WERI-Rb-1 (cell line): Measurements from ENCODE around the gene KSR1.
"Not testable (repeated sequence)": the region's sequence is repeated elsewhere in the genome, so short reads cannot be mapped to it uniquely, and the experiment has no call there.

Experiments
- DNase-seq: peaks from one replicate; pipeline ENCODE4 v3.0.0-alpha.2; 2020
- H3K27ac ChIP-seq: fragments of 250-450 bp; sonication (Bioruptor Pico); 2 replicates; pipeline ENCODE4 v1.5.1; 2020; ENCODE audit warnings: mild to moderate bottlenecking, moderate library complexity
- H3K27me3 ChIP-seq: fragments of 250-450 bp; sonication (Bioruptor Pico); 2 replicates; pipeline ENCODE4 v1.5.1; 2021; ENCODE audit warnings: mild to moderate bottlenecking, low read depth, moderate library complexity; ENCODE audit not compliant: insufficient read depth, severe bottlenecking
- H3K36me3 ChIP-seq: fragments of 250-450 bp; sonication (Bioruptor Pico); 2 replicates; pipeline ENCODE4 v1.5.1; 2020; ENCODE audit warnings: mild to moderate bottlenecking, moderate library complexity
- H3K4me3 ChIP-seq: 2 replicates; pipeline ENCODE4 v1.5.1; 2011; ENCODE audit warnings: low read depth, mild to moderate bottlenecking, control low read depth, low read length
- H3K9me3 ChIP-seq: fragments of 250-450 bp; sonication (Bioruptor Pico); 2 replicates; pipeline ENCODE4 v1.5.1; 2021; ENCODE audit warnings: mild to moderate bottlenecking, moderate library complexity; ENCODE audit not compliant: severe bottlenecking
- TF ChIP-seq, protein P1 (sequence below): IDR thresholded peaks from 2 replicates; pipeline ENCODE4 v1.5.1; 2011; ENCODE audit warnings: low read depth, mild to moderate bottlenecking, control low read depth, inconsistent platforms, low read length

KSR1 gene

GRCh38 chr17:27419156-27419555 is 37.1 kb upstream of the KSR1 start:
- no peak overlapping the region for H3K27ac ChIP-seq
- TF ChIP-seq, protein P1, sequence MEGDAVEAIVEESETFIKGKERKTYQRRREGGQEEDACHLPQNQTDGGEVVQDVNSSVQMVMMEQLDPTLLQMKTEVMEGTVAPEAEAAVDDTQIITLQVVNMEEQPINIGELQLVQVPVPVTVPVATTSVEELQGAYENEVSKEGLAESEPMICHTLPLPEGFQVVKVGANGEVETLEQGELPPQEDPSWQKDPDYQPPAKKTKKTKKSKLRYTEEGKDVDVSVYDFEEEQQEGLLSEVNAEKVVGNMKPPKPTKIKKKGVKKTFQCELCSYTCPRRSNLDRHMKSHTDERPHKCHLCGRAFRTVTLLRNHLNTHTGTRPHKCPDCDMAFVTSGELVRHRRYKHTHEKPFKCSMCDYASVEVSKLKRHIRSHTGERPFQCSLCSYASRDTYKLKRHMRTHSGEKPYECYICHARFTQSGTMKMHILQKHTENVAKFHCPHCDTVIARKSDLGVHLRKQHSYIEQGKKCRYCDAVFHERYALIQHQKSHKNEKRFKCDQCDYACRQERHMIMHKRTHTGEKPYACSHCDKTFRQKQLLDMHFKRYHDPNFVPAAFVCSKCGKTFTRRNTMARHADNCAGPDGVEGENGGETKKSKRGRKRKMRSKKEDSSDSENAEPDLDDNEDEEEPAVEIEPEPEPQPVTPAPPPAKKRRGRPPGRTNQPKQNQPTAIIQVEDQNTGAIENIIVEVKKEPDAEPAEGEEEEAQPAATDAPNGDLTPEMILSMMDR, result no peak
- H3K4me3 ChIP-seq, result no peak overlapping the region
- no peaks in the 10 kb centered on the region for H3K9me3 ChIP-seq
- no peak for DNase-seq
- H3K27me3 ChIP-seq, result no peaks in the 10 kb centered on the region
- no peaks in the 10 kb centered on the region for H3K36me3 ChIP-seq

DNA sequence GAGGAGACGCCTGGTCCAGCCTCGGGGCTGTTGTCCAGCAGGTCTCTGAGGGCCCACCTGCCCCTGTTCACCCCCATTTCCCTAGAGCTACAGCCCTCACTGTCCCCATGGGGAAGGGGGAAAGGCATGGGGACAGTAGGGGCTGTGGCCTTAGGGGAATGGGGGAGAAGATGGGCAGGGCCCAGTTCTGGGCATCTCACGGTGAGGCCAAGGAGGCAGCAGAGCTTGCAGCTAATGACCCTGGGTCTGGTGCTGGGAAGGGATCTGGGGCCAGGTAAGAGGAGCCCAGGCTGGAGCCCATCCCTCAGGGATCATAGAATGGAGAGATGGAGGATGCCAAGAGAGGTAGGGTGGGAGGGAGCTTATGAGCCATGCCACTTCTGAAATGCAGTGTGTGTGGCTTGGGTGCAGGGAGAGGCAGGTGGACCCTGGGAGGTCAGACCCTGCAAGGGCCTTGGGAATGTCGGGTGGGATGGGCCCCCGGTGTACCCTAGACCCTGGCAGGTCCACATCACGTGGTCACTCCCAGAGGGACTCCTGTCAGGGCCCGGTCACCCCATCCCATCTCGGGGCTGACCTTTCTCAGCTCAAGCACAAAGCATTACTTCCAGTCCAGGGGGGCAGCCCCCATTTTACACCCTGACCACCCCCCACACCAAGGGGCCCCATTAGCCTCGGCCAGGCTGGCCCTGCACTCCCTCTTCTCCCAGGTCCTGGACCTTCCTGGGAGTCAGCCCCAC is 35.9 kb upstream of the KSR1 start:
- TF ChIP-seq, protein P1, result no peak
- Histone ChIP-seq H3K9me3 (no peaks in the 10 kb centered on the region), H3K27me3 (no peaks in the 10 kb centered on the region), H3K27ac (no peak overlapping the region), H3K36me3 (no peaks in the 10 kb centered on the region), H3K4me3 (no peak overlapping the region)
- no peak for DNase-seq

DNA sequence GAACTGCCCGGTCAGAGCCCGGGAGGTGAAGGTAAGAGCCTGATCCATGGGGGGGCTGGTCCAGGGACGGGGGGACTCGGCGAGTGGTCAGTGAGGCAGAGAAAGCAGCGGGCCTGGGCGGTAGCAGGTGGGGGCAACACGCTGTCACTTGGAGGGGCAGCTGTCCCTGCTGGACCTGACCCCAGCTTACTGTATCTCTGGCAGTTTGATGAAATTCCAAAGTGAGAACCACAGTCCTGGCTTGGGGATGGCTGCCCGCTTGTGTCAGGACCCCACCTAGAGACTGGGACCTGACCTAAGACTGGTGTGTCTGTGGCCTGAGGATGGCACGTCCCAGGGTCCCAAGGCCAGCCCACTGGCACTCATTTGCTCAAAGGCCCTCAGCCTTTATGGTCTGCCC is 35.1 kb upstream of the KSR1 start:
- Histone ChIP-seq H3K4me3 (no peak overlapping the region), H3K27me3 (no peaks in the 10 kb centered on the region), H3K9me3 (no peaks in the 10 kb centered on the region), H3K36me3 (no peaks in the 10 kb centered on the region), H3K27ac (no peak overlapping the region)
- no peak for DNase-seq
- TF ChIP-seq, protein P1, result no peak

DNA sequence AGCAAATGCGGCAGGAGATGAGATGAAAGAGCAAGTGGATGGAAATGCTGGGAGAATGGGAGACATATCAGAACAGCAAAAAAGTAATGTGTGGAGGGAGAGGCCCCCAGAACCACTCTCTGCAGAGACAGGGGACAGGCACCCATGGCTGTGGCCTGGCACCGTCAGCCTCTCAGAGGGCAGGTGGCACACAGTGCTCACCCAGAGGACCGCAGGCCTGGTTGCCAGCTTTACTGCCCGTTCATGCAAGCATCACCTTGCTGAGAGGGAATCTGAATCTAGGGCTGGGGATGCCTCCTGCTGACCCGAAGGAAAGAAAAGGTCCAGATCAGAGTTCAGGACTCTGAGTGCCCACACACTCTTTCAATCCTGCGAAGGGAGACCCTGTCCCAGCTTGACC is 34.6 kb upstream of the KSR1 start:
- DNase-seq, H3K27me3 ChIP-seq, H3K36me3 ChIP-seq, H3K4me3 ChIP-seq, H3K27ac ChIP-seq, H3K9me3 ChIP-seq: not testable (repeated sequence)

DNA sequence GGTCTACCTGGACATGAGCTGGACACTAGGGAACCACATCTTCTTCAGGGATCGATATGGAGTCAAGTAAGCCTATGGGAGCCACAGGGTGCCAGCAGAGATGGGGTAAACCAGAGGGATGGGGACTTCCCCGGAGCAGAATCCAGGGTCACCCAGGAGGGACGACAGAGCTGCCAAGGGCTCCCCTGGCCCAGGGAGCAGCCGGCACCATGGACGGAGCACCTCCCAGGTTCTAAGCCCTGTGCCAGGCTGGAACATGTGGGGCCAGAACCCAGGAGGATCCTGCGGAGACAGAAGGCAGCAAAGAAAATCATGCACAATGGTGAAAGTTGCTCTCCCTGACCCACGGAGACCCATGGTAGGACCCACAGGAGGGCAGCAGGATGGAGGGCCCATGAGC is 33.6 kb upstream of the KSR1 start:
- no peak for DNase-seq
- Histone ChIP-seq H3K4me3 (no peak overlapping the region), H3K9me3 (no peaks in the 10 kb centered on the region), H3K27ac (no peak overlapping the region), H3K36me3 (no peaks in the 10 kb centered on the region), H3K27me3 (no peaks in the 10 kb centered on the region)
- TF ChIP-seq, protein P1, result no peak

DNA sequence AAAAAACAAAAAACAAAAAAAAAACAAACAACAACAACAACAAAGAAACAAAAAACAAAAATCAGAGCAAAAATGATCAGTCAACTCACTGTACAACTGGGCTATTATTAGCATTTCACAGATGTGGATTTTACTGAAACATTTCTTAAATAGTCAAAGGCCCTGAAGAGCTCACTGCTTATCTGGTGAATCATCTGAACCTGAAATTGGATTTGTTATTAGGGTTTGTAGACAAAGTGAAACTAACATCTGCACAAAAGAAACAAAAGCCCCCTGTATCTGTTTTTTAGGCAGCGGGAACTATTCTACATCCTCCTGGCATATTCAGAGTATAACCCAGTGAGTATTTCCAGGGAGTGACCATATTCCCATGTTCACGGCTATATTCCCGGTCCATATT is 32.6 kb upstream of the KSR1 start:
- Histone ChIP-seq H3K4me3 (no peak overlapping the region), H3K27ac (no peak overlapping the region), H3K27me3 (no peaks in the 10 kb centered on the region), H3K9me3 (no peaks in the 10 kb centered on the region), H3K36me3 (no peaks in the 10 kb centered on the region)
- TF ChIP-seq, protein P1, result no peak
- no peak for DNase-seq
